ENCODE data around the gene DTWD2. TPM values are rescaled to one million over a fixed set of nuclear protein-coding genes. Genes with fewer than 3 reads are reported as not detected.
"Not testable (repeated sequence)": the region's sequence is repeated elsewhere in the genome, so short reads cannot be mapped to it uniquely, and the experiment has no call there.

DTWD2 gene
- total and polyA plus RNA-seq, 2 of the 4 experiments (the other 2 are of a cell fraction): 1.2 to 1.8 TPM

DNA sequence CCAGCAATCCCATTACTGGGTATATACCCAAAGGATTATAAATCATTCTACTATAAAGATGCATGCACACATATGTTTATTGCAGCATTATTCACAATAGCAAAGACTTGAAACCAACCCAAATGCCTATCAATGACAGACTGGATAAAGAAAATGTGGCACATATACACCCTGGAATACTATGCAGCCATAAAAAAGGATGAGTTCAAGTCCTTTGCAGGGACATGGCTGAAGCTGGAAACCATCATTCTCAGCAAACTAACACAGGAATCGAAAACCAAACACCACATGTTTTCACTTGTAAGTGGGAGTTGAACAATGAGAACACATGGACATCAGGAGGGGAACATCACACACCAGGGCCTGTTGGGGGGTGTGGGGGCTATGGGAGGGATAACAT lies 138.8 kb downstream of the DTWD2 start:
- DNase-seq; H3K56ac ChIP-seq (ENCODE audit: extremely low read depth, insufficient read depth, low read length); H2AFZ ChIP-seq (replicated peaks; ENCODE audit: low read length, poor library complexity); H3K4ac ChIP-seq (ENCODE audit: low read depth, low read length); ATAC-seq (ENCODE audit: low read depth); H3K27me3 ChIP-seq (ENCODE audit: control insufficient read depth, insufficient read depth, low read length); H2AK5ac ChIP-seq (ENCODE audit: low read depth, low read length); H3K9me3 ChIP-seq (ENCODE audit: control insufficient read depth, insufficient read depth, low read length); H2BK120ac ChIP-seq (ENCODE audit: low read depth, low read length); H3K4me3 ChIP-seq (ENCODE audit: insufficient read depth, low read depth, low read length); H3K9ac ChIP-seq (ENCODE audit: low read depth, low read length); H3K36me3 ChIP-seq (ENCODE audit: control insufficient read depth, insufficient read depth, low read length); H2BK5ac ChIP-seq (ENCODE audit: low read depth, low read length, poor library complexity, severe bottlenecking); H4K8ac ChIP-seq (ENCODE audit: low read depth in 2 of 2, low read length in 2 of 2); H3K9me1 ChIP-seq (ENCODE audit: insufficient read depth, low read length); H3K79me1 ChIP-seq (ENCODE audit: low read depth in 1 of 2, low read length in 2 of 2); H3K4me1 ChIP-seq (ENCODE audit: control insufficient read depth, insufficient read depth, low read length); H4K5ac ChIP-seq (ENCODE audit: low read depth, low read length); in situ Hi-C loops (cut with MboI; ENCODE audit: low sequenced_read_pairs); BruUV-seq (replicated peaks); CTCF ChIA-PET; H3K4me2 ChIP-seq (ENCODE audit: low read depth, low read length); H4K91ac ChIP-seq (ENCODE audit: insufficient read depth, low read depth, low read length); H2BK15ac ChIP-seq (ENCODE audit: low read depth, low read length); H3K18ac ChIP-seq (ENCODE audit: low read depth, low read length); H3K23ac ChIP-seq (ENCODE audit: low read depth, low read length); POLR2A ChIA-PET (ENCODE audit: unreplicated experiment); H4K20me1 ChIP-seq (ENCODE audit: insufficient read depth, low read length); H2BK20ac ChIP-seq (ENCODE audit: low read depth, low read length); dilution Hi-C loops (cut with HindIII; ENCODE audit: low sequenced_read_pairs, unreplicated experiment); H3K14ac ChIP-seq (replicated peaks; ENCODE audit: low read depth, low read length); H2AK9ac ChIP-seq (replicated peaks; ENCODE audit: low read depth, low read length, poor library complexity); H3K27ac ChIP-seq (ENCODE audit: insufficient read depth, low read length); intact Hi-C loops (cut with micrococcal nuclease): not testable (repeated sequence)
- WGBS, 2 experiments (ENCODE audit: extremely low coverage in 2 of 2, insufficient read length in 1 of 2): no CpG with 5 or more reads among the region's 1 CpG
